ENCODE measurements around the gene PALLD.
"Not testable (repeated sequence)": the region's sequence is repeated elsewhere in the genome, so short reads cannot be mapped to it uniquely, and the experiment has no call there.

Gene PALLD

DNA sequence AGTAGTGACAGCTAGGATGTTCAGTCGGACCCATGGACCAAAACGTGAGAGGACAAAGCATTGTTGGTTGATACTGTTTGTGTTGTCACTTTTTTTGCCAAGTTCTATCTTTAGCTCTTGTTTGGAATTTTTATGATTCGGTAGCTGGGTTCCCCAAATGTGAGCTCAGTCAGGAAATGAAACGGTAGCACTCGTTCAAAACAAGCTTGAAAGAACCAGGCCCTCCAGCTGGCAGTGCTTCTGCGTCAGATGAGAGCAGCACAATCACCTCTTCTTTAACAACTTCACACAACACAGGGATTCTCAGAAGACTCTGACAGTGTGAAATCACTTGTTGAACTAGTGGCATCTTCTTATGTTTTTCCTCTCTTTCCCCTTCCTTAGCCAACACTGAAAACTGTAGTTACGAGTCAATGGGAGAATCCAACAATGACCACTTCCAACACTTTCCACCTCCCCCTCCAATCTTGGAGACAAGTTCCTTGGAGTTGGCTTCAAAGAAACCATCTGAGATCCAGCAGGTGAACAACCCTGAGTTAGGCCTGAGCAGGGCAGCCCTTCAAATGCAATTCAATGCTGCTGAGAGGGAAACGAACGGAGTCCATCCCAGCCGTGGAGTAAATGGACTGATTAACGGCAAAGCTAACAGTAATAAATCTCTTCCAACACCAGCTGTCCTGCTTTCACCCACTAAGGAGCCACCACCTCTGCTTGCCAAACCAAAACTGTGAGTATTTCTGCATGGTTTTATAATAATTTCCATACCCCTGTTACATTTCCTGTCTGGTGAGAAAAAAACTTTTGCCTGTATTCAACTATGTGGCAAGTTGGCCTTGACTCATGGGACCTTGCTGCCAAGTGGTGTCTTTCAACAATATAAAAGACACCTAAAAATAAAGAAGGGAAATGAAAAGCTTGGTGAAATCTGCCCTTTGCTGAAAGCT is 214.6 kb downstream of the PALLD start:
- no peak for DNase-seq

DNA sequence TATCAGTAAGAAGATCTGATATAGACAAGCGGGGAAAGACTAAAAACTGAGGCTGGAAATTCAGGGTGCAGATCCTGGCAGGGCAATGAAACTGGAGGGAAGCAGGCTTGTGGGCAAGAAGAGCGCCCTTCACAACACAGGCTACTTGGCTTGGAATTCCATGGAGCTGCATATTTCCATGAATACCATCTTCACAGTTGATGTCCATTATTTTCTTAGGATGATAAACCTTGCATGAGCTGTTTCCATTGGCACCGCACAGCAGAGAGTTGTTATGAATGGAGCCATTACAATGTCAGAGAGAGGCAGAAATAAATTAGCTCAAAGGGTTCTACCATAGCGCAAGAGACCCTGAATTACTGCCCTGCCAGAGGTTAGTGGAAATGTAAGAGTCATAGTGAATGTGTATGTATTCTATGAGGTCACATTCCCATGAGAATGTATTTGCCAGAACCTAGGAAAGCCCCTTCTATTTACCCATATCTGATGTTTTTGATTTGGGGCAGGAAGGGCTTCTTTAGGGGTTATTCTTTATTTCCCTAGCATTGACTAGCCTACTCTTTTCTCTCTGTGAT is 215.6 kb downstream of the PALLD start:
- DNase-seq: no peak

GRCh38 chr4:168713253-168713652 is 216.4 kb downstream of the PALLD start:
- no peak for DNase-seq

DNA sequence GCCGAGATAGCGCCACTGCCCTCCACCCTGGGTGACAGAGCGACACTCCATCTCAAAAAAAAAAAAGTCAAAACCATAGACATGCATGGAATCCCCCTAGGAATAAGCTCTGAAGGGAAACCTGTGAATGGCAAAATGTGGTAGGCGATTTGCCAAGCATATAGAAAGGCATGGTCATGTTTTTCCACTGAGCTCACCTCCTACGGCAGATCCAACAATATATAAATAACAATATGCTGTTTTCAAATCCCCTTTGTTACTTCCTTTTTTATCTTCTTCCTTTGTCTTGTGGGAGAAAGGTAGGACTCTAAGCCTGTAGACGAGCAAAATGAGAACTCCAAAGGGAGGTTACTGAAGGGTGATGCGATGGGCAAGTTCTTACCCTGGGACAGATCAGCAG is 219.0 kb downstream of the PALLD start:
- no peak for DNase-seq

GRCh38 chr4:168716406-168717129 is 219.7 kb downstream of the PALLD start:
- DNase-seq: no peak

GRCh38 chr4:168717847-168718246 is 221.0 kb downstream of the PALLD start:
- DNase-seq: no peak

DNA sequence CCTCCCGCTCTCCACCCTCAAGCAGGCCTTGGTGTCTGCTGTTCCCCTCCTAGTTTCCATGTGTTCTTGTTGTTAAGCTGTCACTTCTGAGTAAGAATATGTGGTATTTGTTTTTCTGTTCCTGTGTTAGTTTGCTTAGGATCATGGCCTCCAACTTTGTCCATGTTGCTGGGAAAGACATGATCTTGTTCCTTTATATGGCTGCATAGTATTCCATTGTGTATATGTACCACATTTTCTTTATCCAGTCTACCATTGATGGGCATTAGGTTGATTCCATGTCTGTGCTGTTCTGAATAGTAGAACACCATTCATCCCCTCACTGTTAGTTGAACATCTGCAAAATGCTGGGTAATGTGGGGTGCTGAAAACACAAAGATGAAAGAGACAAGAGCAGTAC is 222.9 kb downstream of the PALLD start:
- DNase-seq: no peak

GRCh38 chr4:168720396-168720900 is 223.6 kb downstream of the PALLD start:
- DNase-seq: no peak

GRCh38 chr4:168722391-168722790 is 225.5 kb downstream of the PALLD start:
- DNase-seq: no peak

DNA sequence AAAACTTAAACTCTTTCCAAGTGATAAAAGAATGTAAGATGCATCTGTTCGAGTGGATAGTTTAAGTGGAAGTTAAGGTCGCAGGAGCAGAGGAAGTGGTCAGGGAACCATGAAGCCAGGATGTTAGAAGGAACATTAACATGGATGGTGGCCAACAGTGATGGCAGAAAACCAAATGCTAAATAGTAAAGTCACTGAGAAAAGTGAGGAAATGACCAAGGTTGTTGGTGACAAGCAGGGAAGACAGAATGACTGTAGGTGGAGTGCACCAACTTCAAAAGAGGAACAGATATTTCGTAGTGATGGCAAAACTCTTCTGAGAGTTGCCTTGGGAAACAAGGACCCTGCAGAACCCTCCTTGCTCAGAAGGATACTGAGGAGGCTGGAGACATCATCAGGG is 226.2 kb downstream of the PALLD start:
- DNase-seq: no peak

DNA sequence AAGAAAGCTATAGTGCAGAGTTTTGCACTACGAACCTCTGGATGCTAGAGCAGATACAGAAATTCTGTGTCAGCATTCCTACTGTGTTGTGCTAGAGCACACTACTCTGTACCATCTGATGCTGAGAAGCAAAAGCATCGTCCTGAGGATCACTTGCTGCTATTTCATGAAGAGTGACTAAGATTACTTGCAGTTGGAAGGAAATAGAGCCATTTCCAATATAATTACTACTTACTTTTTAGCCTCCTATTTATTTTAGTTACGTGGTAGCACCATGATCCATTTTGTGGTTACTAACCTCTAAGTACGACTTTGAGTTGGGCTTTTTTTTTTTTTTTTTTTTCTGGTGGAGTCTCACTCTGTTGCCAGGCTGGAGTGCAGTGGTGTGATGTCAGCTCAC is 226.7 kb downstream of the PALLD start:
- no peak for DNase-seq

- DNase-seq: no peak
Measured at GRCh38 chr4:168724243-168724642, 227.4 kb downstream of the PALLD start.

- no peak for DNase-seq
Measured at GRCh38 chr4:168724686-168725411, 228.0 kb downstream of the PALLD start.

GRCh38 chr4:168725930-168726329 is 229.1 kb downstream of the PALLD start:
- no peak for DNase-seq

DNA sequence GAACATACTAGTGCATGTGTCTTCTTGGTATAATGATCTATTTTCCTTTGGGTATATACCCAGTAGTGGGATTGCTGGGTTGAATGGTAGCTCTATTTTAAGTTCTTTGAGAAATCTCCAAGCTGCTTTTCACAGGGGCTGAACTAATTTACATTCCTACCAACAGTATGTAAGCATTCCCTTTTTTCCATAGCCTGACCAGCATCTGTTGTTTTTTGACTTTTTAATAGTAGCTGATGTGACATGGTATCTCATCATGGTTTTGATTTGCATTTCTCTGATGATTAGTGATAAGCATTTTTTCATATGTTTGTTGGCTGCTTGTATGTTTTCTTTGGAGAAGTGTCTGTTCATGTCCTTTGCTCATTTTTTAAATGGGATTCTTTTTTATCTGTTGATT is 230.3 kb downstream of the PALLD start:
- DNase-seq: not testable (repeated sequence)

- no peak for DNase-seq
Measured at GRCh38 chr4:168731006-168731636, 234.3 kb downstream of the PALLD start.

GRCh38 chr4:168731706-168732414 is 235.0 kb downstream of the PALLD start:
- no peak for DNase-seq

- DNase-seq: no peak
Measured at GRCh38 chr4:168732714-168733113, 235.9 kb downstream of the PALLD start.

DNA sequence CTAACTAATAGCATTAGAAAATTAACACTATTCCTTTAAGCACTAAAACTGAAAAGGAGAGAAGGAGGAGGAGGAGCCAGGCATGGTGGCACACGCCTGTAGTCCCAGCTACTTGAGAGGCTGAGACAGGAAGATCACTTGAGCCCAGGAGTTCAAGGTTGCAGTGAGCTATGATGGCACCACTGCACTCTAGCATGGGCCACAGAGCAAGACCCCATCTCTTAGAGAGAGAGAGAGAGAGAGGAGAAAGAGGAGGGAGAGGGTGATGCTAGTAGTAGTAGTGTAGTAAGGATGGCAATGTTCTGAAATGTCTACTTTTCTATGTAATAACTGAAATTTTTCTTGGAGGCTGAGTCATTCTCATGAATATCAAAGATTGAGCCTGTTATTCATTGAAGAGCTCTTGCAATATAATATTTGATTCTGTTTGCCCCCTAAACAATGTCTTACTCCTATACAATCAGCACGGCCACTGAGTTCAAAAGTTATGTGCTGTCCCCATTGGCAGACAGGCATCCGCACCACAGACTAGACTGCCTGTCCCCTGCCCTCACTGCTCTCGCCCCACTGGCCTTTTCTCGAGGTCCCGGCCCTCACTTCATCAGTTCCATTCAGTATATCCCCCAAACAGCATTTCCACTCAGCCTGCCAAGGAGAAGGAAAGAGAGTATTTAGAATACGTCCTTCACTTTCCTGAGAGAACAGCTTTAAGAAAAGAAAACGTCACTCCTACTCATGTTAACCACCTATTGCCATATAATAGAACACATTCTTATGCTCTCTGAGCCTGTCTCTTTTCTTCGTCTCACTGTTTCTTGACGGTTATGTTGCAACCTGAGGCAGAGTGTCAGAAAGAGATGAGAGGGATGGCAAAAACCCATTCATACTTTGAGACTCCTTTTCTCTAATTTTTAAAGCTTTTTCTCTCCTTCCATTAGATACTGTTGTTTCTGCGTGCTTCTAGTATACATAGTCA is 238.1 kb downstream of the PALLD start:
- no peak for DNase-seq

GRCh38 chr4:168735735-168736134 is 238.9 kb downstream of the PALLD start:
- DNase-seq: no peak

Data from T-helper 1 cell (primary cell).